GM21825 (cell line): ENCODE results near the gene SYP.

Experiments used
- ATAC-seq: cut with Tn5 transposase; IDR thresholded peaks from one replicate; pipeline ENCODE4 v1.9.1; 2021; ENCODE audit warnings: mild to moderate bottlenecking, moderate library complexity; ENCODE audit not compliant: unreplicated experiment

Gene SYP

GRCh38 chrX:49199906-49200771 is at the start of gene SYP:
Gene SYP, minus strand, starts transcription at chrX:49200193. Its CDS starts 7 bp downstream, at chrX:49200186.
- peak; percentile 94 for ATAC-seq

DNA sequence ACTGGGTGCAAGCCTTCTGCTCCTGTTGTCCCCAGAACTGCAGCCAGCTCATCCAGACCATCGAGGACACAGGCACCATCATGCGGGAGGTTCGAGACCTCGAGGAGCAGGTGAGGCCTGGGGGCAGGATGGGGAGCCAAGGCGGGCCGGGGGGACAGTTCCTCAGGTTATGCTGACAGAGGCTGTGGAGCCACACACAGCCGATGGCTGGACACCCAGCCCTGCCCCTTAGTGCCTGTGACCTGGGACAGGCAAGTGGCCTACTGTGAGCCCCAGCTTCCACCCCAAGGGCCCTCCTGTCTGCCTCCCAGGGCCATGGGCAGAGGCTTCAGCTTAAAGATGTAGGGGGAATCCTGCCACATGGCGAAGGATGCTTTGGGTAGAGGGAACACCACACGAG is 49.6 kb upstream of the SYP start:
- ATAC-seq = no peak

- no peak for ATAC-seq
Measured at GRCh38 chrX:49249071-49249470, 49.1 kb upstream of the SYP start.

DNA sequence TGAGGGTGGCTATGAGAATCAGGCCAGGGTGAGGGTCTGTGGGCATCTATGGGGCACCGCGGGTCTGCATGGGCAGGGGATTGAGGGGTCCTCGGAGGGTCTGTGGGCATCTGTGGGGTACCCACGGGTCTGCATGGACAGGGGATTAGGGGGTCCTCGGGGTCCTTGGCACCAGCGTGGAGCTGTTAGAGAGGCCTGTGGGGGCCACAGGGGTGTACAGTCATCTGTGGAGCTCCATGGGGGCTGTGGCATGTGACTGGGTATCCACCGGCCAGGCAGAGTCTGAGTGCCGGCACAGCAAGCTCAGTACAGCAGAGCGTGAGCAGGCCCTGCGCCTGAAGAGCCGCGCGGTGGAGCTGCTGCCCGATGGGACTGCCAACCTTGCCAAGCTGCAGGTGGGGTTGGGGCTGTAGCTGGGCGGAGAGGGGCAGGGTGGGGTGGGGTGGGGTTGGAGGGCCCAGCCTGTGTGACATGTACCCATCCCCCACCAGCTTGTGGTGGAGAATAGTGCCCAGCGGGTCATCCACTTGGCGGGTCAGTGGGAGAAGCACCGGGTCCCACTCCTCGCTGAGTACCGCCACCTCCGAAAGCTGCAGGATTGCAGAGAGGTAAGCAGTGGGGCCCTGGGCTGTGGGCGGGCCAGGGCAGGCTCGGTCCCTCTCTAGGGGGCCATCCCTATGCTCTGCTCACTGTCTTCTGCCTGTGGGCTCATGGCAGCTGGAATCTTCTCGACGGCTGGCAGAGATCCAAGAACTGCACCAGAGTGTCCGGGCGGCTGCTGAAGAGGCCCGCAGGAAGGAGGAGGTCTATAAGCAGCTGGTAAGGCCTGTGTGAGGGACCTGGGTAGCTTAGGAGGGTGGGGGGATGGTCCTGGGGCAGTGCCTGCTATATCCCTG is 48.2 kb upstream of the SYP start:
- no peak for ATAC-seq

- no peak for ATAC-seq
Measured at GRCh38 chrX:49247346-49247745, 47.4 kb upstream of the SYP start.

DNA sequence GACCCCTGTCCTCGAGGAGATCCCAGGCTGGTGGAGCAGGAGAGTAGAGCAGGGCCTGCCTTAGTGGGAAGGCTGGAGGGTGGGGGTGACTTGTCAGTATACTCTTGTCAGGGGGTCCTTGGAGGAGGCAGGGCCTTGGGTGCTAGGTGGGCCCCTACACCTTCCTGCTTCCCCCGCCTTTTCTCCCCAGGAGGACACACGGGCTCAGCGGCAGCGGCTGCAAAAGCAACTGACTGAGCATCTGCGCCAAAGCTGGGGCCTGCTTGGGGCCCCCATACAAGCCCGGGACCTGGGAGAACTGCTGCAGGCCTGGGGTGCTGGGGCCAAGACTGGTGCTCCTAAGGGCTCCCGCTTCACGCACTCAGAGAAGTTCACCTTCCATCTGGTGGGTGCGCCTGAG is 46.5 kb upstream of the SYP start:
- ATAC-seq = no peak

GRCh38 chrX:49244207-49244606 is 44.2 kb upstream of the SYP start:
- no peak for ATAC-seq

GRCh38 chrX:49243166-49243565 is 43.2 kb upstream of the SYP start:
- no peak for ATAC-seq

DNA sequence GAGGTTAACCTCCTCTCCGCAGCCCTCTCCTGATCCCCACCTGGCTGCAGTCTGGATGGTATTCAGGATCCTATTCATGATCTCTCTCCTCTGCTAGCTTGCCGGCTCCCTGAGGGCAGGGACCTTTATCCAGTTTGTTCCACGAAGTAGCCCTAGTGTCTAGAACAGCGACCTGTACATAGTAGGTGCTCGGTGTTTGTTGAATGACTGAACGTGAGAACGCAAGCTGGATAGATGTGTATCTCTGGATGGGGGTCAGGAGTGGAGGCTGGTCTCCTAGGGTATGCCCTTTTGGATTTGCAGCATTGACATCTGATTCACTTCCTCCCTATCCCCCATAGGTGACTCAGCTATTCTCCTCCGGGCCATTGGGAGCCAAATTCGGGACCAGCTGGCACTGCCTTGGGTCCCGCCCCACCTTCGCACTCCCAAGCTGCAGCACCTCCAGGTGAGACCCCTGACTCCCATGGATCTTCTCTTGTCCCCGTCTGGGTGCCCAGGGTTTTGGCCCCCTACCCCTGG is 42.6 kb upstream of the SYP start:
- ATAC-seq = no peak

DNA sequence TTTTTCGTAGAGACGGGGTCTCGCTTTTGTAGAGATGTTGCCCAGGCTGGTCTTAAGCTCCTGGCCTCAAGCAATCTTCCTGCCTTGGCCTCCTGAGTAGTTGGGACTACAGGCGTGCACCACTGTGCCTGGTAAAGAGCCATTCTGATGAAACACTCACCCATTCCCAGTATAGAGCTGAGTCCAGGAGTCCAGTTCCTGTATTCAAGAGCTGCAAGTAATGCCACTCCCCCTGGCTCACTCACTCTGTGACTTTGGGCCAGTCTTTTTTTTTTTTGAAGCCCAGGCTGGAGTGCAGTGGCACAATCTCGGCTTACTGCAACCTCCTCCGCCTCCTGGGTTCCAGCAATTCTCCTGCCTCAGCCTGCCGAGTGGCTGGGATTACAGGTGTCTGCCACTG is 38.7 kb upstream of the SYP start:
- ATAC-seq = no peak

DNA sequence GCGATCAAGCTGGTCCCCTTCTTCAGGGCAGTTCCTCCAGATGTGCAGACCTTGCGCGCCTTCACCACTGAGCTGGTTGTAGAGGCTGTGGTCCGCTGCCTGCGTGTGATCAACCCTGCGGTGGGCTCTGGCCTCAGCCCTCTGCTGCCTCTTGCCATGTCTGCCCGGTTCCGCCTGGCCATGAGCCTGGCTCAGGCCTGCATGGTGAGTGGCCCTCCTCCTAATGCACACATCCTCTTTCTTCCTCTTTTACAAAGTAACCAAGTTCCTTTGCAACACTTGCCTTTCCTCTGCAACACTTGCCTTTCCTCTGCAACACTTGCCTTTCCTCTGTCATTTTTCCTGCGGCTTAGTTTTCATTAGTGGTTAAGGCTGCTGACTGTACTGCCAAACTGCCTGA is 37.1 kb upstream of the SYP start:
- no peak for ATAC-seq

GRCh38 chrX:49233887-49234555 is 34.0 kb upstream of the SYP start:
- ATAC-seq = no peak

GRCh38 chrX:49233176-49233575 is 33.2 kb upstream of the SYP start, which contains the start of gene CACNA1F:
Gene CACNA1F, minus strand, starts transcription at chrX:49233340. Its CDS starts 31 bp downstream, at chrX:49233309.
- no peak for ATAC-seq

GRCh38 chrX:49232525-49232924 is 32.5 kb upstream of the SYP start:
- ATAC-seq = no peak

DNA sequence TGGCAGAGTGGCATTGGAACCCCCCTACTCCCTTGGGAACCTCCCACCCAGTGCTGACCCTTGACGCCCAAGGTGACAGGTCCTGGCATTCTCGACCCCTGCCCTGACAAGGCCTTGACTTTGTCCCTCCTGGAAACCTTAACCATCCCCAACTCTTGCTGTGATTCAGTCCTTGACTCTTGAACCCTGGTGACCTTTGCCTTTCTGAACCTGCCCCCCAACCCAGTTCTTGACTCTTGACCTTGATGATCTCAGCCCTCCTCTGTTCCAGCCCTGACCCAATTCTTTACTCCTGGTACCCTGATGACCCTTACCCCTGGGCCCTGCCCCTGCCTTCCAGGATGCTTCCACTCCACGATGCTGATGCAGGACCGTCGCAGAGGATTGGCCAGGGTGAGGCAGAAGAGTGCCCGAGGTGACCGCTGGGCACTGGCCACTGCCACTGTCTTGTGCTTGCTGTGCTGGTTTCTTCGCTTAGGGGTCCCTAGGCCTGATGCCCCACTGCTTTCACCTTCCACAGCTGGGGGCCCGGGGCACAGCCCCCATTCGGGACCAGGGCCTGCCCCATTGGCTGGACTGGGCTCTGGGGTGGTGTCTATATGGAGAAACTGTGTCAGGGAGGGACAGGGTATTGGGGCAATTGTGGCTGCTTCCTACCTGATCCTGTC is 31.5 kb upstream of the SYP start:
- no peak for ATAC-seq

- ATAC-seq = peak; percentile 51
Measured at GRCh38 chrX:49230500-49231232, 30.7 kb upstream of the SYP start.

DNA sequence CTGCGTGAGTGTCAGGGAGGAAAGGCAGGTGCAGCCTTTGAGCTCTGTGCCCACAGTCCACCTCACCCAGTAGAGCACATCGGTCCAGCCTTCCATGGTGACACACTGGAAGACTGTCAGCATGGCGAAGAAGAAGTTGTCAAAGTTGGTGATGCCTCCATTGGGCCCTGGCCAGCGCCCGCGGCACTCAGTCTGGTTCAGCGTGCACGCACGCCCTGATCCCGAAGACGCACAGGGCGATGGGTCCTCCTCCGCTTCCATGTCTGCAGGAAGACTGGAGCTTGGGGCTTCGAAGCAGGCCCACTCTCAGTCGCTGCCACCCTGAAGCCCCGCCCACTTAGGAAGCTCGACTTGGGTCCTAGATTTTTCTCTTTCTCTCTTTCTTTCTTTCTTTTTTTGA is 28.2 kb upstream of the SYP start:
- ATAC-seq = no peak

DNA sequence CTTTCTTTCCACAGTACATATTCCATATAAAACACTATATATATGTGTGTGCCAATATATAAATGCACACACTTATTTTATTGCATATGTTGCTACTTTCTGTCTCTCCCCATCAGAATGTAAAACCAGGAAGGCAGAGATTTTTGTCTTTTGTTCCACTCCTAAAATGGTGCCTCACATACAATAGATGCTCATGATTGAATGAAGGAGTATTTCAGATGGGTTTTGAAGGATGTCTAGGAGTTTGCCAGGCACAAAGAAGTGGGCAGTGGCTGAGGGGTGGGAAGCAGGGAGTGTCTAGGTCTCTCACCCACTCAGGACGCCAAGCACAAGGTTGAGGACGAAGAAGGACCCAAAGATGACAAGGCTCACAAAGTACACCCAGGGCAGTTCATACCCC is 27.7 kb upstream of the SYP start:
- ATAC-seq = no peak

GRCh38 chrX:49226946-49227345 is 27.0 kb upstream of the SYP start:
- no peak for ATAC-seq

DNA sequence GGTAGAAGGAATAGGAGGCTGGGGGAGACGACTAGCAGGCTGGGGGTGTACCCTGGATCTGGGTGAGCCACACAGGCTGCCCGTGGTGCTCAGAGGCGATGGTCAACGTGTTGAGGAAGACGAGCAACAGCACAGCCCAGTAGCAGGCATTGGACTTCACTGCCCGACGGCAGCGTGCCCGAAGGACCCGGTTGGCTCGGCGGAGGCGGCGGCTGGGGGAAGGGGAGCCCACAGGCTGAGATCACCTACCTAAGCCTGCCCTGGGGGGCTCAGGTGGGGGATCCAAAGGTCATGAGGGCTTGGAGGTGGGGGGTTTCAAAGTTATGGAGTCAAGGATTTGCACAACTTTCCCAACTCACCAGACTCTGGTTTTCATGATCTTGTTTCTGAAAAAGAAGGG is 25.9 kb upstream of the SYP start:
- ATAC-seq = no peak
